HG03342 (cell line): ENCODE data around the gene RILPL1.
"Not testable (repeated sequence)": the region's sequence is repeated elsewhere in the genome, so short reads cannot be mapped to it uniquely, and the experiment has no call there.

Experiments used
- ATAC-seq: cut with Tn5 transposase; IDR thresholded peaks from one replicate; pipeline ENCODE4 v1.9.1; 2021; ENCODE audit warnings: mild to moderate bottlenecking, moderate library complexity; ENCODE audit not compliant: unreplicated experiment

Gene RILPL1

DNA sequence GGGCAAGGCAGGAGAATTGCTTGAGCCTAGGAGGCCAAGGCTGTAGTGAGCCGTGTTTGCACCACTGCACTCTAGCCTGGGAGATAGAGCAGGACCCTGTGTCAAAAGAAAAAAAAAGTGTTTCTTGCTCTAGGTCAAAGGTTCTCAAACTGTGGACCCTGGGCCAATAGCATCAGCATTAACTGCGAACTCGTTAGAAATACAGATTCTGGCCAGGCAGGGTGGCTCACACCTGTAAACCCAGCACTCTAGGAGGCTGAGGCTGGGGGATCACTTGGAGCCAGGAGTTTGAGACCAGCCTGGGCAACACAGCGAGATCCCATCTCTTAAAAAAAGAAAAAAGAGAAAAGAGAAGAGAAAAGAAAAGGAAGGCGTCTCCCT, 97.9 kb downstream of the RILPL1 start:
- ATAC-seq = no peak

DNA sequence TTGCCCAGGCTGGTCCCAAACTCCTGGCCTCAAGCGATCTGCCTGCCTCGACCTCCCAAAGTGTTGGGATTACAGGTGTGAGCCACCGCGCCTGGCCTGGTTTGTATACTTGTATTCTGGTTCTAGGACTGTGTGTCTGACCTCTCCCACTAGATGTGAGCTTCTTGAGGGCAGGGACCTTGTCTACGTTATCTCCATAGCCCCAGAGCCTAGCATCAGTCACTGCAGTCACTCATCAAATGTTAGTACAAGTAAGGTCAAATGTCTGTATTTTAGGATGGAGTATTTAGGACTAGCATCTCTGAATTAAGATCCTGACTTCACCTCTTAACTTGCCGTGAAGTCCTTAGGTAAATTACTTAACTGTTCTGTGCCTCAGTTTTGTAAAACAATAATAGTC, 99.9 kb downstream of the RILPL1 start:
- ATAC-seq = no peak

DNA sequence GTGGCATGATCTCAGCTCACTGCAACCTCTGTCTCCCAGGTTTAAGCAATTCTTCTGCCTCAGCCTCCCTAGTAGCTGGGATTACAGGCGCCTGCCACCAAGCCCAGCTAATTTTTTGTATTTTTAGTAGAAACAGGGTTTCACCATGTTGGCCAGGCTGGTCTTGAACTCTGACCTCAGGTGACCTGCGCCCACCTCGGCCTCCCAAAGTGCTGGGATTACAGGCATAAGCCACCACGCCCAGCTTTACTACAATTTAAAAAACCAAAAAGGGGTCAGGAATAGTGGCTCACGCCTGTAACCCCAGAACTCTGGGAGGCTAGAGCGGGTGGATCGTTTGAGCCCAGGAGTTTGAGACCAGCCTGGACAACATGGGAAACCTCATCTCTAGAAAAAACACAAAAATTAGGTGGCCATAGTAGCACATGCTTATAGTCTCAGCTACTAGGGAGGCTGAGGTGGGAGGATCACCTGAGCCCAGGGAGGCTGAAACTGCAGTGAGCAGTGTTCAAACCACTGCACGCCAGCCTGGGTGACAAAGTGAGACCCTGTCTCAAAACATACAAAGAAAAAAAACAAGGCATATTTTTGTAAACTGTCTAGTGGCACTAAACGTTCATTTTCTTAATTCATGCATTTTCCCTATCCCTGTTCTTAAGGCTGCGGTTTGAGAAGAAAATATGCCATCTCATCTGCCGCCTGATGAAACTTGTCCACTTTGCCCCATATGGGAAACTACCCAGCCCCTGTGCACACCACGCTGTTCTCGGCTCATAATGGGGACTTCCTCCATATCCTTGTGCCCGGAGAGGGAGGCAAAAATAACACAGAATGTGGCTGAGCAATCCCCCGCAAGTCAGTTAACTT, 101.3 kb downstream of the RILPL1 start:
- not testable (repeated sequence) for ATAC-seq

DNA sequence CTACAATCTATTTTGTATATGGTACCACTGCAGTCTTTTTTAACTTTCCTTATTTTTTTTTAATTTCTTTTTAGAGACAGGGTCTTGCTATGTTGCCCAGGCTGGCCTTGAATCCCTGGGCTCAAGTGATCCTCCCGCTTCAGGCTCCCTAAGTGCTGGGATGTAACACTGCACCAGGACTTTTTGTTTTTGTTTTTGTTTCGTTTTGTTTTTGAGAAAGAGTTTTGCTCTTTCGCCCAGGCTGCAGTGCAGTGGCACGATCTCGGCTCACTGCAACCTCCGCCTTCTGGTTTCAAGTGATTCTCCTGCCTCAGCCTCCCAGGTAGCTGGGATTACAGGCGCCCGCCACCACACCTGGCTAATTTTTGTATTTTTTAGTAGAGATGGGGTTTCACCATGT, 104.4 kb downstream of the RILPL1 start:
- not testable (repeated sequence) for ATAC-seq

DNA sequence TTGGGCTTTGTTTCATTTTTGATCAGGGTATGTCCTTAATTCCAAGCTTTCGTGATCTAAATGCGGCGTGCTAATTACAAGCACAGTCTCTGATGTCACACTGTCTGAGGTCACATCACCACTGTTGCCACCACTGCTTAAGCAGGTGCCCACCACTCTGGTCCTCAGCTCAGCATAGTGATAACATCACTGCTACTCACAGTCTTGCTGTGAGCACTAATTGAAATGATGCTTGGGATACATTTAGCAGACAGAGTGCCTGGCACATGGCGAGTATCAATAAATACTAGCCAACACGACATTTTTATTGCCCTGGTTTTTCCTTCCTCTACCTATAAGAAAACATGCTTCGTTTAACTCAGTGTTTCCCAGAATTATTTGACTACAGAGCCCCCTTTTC, 104.9 kb downstream of the RILPL1 start:
- ATAC-seq = no peak

DNA sequence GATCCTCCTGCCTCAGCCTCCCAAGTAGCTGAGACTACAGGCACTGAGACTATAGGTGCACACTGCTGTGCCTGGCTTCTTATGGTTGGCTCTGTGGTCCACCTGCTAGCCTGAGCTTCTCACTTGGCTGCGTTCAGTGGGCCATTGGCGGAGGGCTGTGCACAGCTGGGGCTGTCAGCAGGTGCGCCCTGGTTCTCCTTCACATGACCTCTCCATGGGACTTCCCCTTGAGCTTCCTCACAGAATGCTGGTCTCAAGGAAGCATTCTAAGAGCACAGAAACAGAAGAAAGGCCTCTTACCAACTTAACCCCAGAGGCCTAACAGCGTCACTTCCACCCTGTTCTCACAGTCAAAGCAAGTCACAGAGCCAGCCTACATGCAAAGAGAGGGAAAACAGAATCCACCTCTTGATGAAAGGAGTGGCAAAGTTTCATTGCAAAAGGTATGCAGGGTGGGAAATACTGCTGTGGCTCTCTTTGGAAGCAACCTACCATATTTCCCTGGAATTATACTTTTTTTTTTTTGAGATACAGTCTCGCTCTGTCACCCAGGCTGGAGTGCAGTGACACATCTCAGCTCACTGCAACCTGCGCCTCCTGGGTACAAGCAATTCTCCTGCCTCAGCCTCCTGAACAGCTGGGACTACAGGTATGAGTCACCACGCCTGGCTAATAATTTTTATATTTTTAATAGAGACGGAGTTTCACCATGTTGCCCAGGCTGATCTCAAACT, 106.3 kb downstream of the RILPL1 start:
- peak; percentile 93 for ATAC-seq

DNA sequence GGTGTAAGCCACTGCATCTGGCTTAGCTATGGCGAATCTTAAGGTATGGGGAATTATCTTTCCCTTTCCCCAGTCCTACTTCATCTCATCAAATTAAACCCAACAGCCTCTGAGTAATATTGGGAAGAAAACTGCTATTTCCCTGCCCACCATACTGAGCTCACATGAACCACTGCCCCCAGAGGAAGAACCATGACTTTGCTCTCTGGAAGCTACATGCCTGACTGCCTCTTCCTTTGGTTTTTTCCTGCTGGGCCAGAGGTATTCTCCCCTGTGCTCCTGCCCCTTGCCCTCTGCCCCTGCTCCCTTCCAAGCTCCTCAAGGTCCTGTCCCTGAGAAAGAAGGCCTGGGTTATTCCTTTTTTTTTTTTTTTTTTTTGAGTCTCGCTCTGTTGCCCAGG, 112.2 kb downstream of the RILPL1 start:
- no peak for ATAC-seq
